ENCODE measurements around the gene CFL2. TPM values are rescaled to one million over a fixed set of nuclear protein-coding genes. Genes with fewer than 3 reads are reported as not detected.

CFL2 gene
- total RNA-seq, 1 experiment from 2014 or later: 55.2 TPM

- no peak for TF ChIP-seq SP1 (IDR thresholded peaks at IDR 0.05; ENCODE audit: low read depth)
- no peak for TF ChIP-seq EZH2 (IDR thresholded peaks at IDR 0.05)
- TF ChIP-seq ZFX (IDR thresholded peaks at IDR 0.05): no peak
- no peak for TF ChIP-seq FOSL1 (IDR thresholded peaks at IDR 0.05; ENCODE audit: low read depth)
- TF ChIP-seq EZH2phosphoT487 (IDR thresholded peaks at IDR 0.05; ENCODE audit: borderline replicate concordance): no peak
These were observed 4.4 kb downstream of the CFL2 start (continued) for GRCh38 chr14:34710006-34710405.

- ChIA-PET POLR2A (interaction anchor here (0.6 to 0.8 kb wide), 2 partner anchors 26 to 30 kb away, joined by 3 read pairs; no protein-coding TSS in a partner anchor), CTCF (no interaction called here), RAD21 (ENCODE audit: low non-redundant PET in 1 of 2, low total read pairs in 2 of 2, uncharacterized antibody in 2 of 2, unreplicated experiment in 2 of 2) (no interaction called here)
- Histone ChIP-seq H3K9me2 (ENCODE audit: insufficient read depth) (no peaks in the 10 kb centered on the region), H3K4me2 (ENCODE audit: low read length) (no peak overlapping the region), H3K4me1 (ENCODE audit: control insufficient read depth in 1 of 2, insufficient read depth in 2 of 2, low read length in 2 of 2) (peaks cover 10 to 20% of the 10 kb centered on the region in 2 experiments), H3K4me3 (replicated peaks in 1 of 2; ENCODE audit: low read depth in 1 of 2, low read length in 2 of 2) (no peak overlapping the region), H3K9me3 (ENCODE audit: control insufficient read depth in 1 of 2, insufficient read depth in 1 of 2, low read depth in 1 of 2, low read length in 2 of 2) (no peaks in the 10 kb centered on the region), H3K79me2 (ENCODE audit: insufficient read depth, low read length) (peaks cover 16% of the 10 kb centered on the region), H2AFZ (ENCODE audit: low read depth, low read length, poor library complexity, severe bottlenecking) (no peak overlapping the region), H3K36me3 (ENCODE audit: control insufficient read depth in 1 of 2, insufficient read depth in 2 of 2, low read length in 2 of 2) (peaks cover 4 to 11% of the 10 kb centered on the region in 2 experiments; a peak in 2 of 4 replicates), H3K9ac (ENCODE audit: low read length) (no peak overlapping the region), H4K20me1 (ENCODE audit: insufficient read depth) (no peaks in the 10 kb centered on the region), H3K27me3 (ENCODE audit: insufficient read depth, low read length) (no peaks in the 10 kb centered on the region), H3K27ac (ENCODE audit: low read depth, low read length) (no peak overlapping the region)
- TF ChIP-seq ELF1 (IDR thresholded peaks at IDR 0.05; ENCODE audit: borderline replicate concordance, low read depth): no peak
- TF ChIP-seq FOSL1 (IDR thresholded peaks at IDR 0.05; ENCODE audit: low read depth): no peak
- no peak for ATAC-seq
- DNase-seq (ENCODE audit: low read depth, low spot score): no peak
- intact Hi-C loops (cut with micrococcal nuclease): no loop called here
- no TSS peak for BruUV-seq (replicated peaks)
These were observed 6.7 kb downstream of the CFL2 start for GRCh38 chr14:34707722-34708121.

GRCh38 chr14:34701808-34702207 is 12.6 kb downstream of the CFL2 start:
- no peak for DNase-seq (ENCODE audit: low read depth, low spot score)
- Histone ChIP-seq H3K4me3 (replicated peaks in 1 of 2; ENCODE audit: low read depth in 1 of 2, low read length in 2 of 2) (no peak overlapping the region), H4K20me1 (ENCODE audit: insufficient read depth) (no peaks in the 10 kb centered on the region), H2AFZ (ENCODE audit: low read depth, low read length, poor library complexity, severe bottlenecking) (no peak overlapping the region), H3K4me2 (ENCODE audit: low read length) (no peak overlapping the region), H3K9ac (ENCODE audit: low read length) (no peak overlapping the region), H3K9me3 (ENCODE audit: control insufficient read depth in 1 of 2, insufficient read depth in 1 of 2, low read depth in 1 of 2, low read length in 2 of 2) (no peaks in the 10 kb centered on the region), H3K27me3 (ENCODE audit: insufficient read depth, low read length) (no peaks in the 10 kb centered on the region), H3K79me2 (ENCODE audit: insufficient read depth, low read length) (no peaks in the 10 kb centered on the region), H3K4me1 (ENCODE audit: control insufficient read depth in 1 of 2, insufficient read depth in 2 of 2, low read length in 2 of 2) (peaks cover 24 to 34% of the 10 kb centered on the region in 2 experiments), H3K27ac (ENCODE audit: low read depth, low read length) (no peak overlapping the region), H3K36me3 (ENCODE audit: control insufficient read depth in 1 of 2, insufficient read depth in 2 of 2, low read length in 2 of 2) (no peaks in the 10 kb centered on the region), H3K9me2 (ENCODE audit: insufficient read depth) (no peaks in the 10 kb centered on the region)
- intact Hi-C loops (cut with micrococcal nuclease): no loop called here
- ChIA-PET RAD21 (ENCODE audit: low non-redundant PET in 1 of 2, low total read pairs in 2 of 2, uncharacterized antibody in 2 of 2, unreplicated experiment in 2 of 2) (no interaction called here), CTCF (interaction anchor here (1.3 kb wide), 1 partner anchor 22 kb away, joined by 5 read pairs; no protein-coding TSS in a partner anchor), POLR2A (interaction anchor here (2.9 kb wide), 1 partner anchor 11 kb away, joined by 14 read pairs; the partner anchor contains the start of gene CFL2)
- ATAC-seq: no peak
- BruUV-seq (replicated peaks): no TSS peak
- TF ChIP-seq REST (IDR thresholded peaks at IDR 0.05; ENCODE audit: low read depth) (no peak), SP1 (IDR thresholded peaks at IDR 0.05; ENCODE audit: low read depth) (no peak), CTCF (IDR thresholded peaks at IDR 0.05 in 2 of 3, conservative IDR thresholded peaks at IDR 0.05 in 1 of 3; ENCODE audit: borderline replicate concordance in 1 of 3, insufficient read depth in 1 of 3, low read depth in 2 of 3, low read length in 2 of 3) (no peak), ZNF274 (IDR thresholded peaks at IDR 0.05; ENCODE audit: low read depth, low read length) (no peak), RAD21 (IDR thresholded peaks at IDR 0.05; ENCODE audit: low read depth) (no peak), POLR2A (IDR thresholded peaks at IDR 0.05; ENCODE audit: borderline replicate concordance, extremely low read depth, insufficient read depth, insufficient read length) (no peak)

All from HCT116 (cell line).